Neural cell (in vitro differentiated cells): ENCODE measurements around the gene SKOR2. TPM values are rescaled to one million over a fixed set of nuclear protein-coding genes. Genes with fewer than 3 reads are reported as not detected.

Experiments
- H2AFZ ChIP-seq: fragments of 200-600, 300-800 bp; sonication (generic), shearing (Covaris generic); 2 replicates; pipeline ENCODE4 v1.6.0; 2014; ENCODE audit warnings: low read depth, mild to moderate bottlenecking, antibody characterized with exemption, low read length, moderate library complexity
- H3F3A ChIP-seq: fragments of 200-600 bp; shearing (Covaris generic); 2 replicates; pipeline ENCODE4 v1.6.1; 2016; ENCODE audit warnings: mild to moderate bottlenecking, moderate library complexity, mixed read lengths, antibody characterized with exemption, low read length; ENCODE audit not compliant: insufficient read depth, poor library complexity, severe bottlenecking
- H3K27ac ChIP-seq: fragments of 200-600, 300-800 bp; sonication (generic), shearing (Covaris generic); 2 replicates; pipeline ENCODE4 v1.5.1; 2014; ENCODE audit warnings: mild to moderate bottlenecking, low read length, moderate library complexity
- H3K27me3 ChIP-seq: fragments of 300-800, 200-600 bp; sonication (generic), shearing (Covaris generic); 2 replicates; pipeline ENCODE4 v1.6.0; 2014; ENCODE audit warnings: mild to moderate bottlenecking, low read depth, low read length, moderate library complexity; ENCODE audit not compliant: insufficient read depth
- H3K36me3 ChIP-seq: fragments of 300-800, 200-600 bp; sonication (generic), shearing (Covaris generic); 2 replicates; pipeline ENCODE4 v1.5.1; 2014; ENCODE audit warnings: mild to moderate bottlenecking, antibody characterized with exemption, low read length, moderate library complexity; ENCODE audit not compliant: insufficient read depth
- H3K4me2 ChIP-seq: fragments of 300-800, 200-600 bp; sonication (generic), shearing (Covaris generic); 2 replicates; pipeline ENCODE4 v1.6.0; 2014; ENCODE audit warnings: mild to moderate bottlenecking, low read length
- H3K4me3 ChIP-seq: fragments of 300-800, 200-600 bp; sonication (generic), shearing (Covaris generic); 2 replicates; pipeline ENCODE4 v1.5.1; 2014; ENCODE audit warnings: mild to moderate bottlenecking, low read length, moderate library complexity
- H3K79me2 ChIP-seq: fragments of 200-600 bp; shearing (Covaris generic); replicated peaks from 2 replicates; pipeline ENCODE4 v1.6.0; 2014; ENCODE audit warnings: mild to moderate bottlenecking, low read length, moderate library complexity; ENCODE audit not compliant: insufficient read depth
- H3K9ac ChIP-seq: fragments of 300-800, 200-600 bp; sonication (generic), shearing (Covaris generic); 2 replicates; pipeline ENCODE4 v1.6.1; 2016; ENCODE audit warnings: mild to moderate bottlenecking, low read length, mixed read lengths
- H3K9me2 ChIP-seq: fragments of 200-600 bp; shearing (Covaris generic); 2 replicates; pipeline ENCODE4 v1.6.1; 2016; ENCODE audit warnings: mild to moderate bottlenecking, low read length, mixed read lengths; ENCODE audit not compliant: insufficient read depth
- H3K9me3 ChIP-seq: fragments of 200-600, 300-800 bp; sonication (generic), shearing (Covaris generic); 2 replicates; pipeline ENCODE4 v1.6.1; 2016; ENCODE audit warnings: mild to moderate bottlenecking, mixed run types, low read length, moderate library complexity, mixed read lengths
- H4K20me1 ChIP-seq: fragments of 200-600 bp; shearing (Covaris generic); 2 replicates; pipeline ENCODE4 v1.6.1; 2016; ENCODE audit warnings: mild to moderate bottlenecking, mixed run types; ENCODE audit not compliant: insufficient read depth
- EP300 ChIP-seq: fragments of 450-650 bp; conservative IDR thresholded peaks from 2 replicates; pipeline ENCODE4 v1.6.1; 2014; ENCODE audit warnings: antibody characterized with exemption, mild to moderate bottlenecking, moderate library complexity; ENCODE audit not compliant: poor library complexity, severe bottlenecking
- EZH2 ChIP-seq: fragments of 200-600, 300-800 bp; shearing (Covaris generic), sonication (generic); IDR thresholded peaks from 2 replicates; pipeline ENCODE4 v1.6.1; 2014; ENCODE audit warnings: antibody characterized with exemption, low read length, borderline replicate concordance, mild to moderate bottlenecking; ENCODE audit not compliant: insufficient read depth, poor library complexity, severe bottlenecking
- MXI1 ChIP-seq: fragments of 450-650 bp; conservative IDR thresholded peaks from 2 replicates; pipeline ENCODE4 v1.6.1; 2014; ENCODE audit warnings: antibody characterized with exemption, mild to moderate bottlenecking; ENCODE audit not compliant: poor library complexity, severe bottlenecking
- POLR2AphosphoS5 ChIP-seq: IDR thresholded peaks from 2 replicates; pipeline ENCODE4 v1.6.1; 2012
- RAD21 ChIP-seq: fragments of 450-650 bp; conservative IDR thresholded peaks from 2 replicates; pipeline ENCODE4 v1.6.1; 2014; ENCODE audit warnings: antibody characterized with exemption, mild to moderate bottlenecking, moderate library complexity
- REST ChIP-seq: IDR thresholded peaks from 2 replicates; pipeline ENCODE4 v1.6.1; 2012; ENCODE audit warnings: borderline replicate concordance
- SMC3 ChIP-seq: fragments of 450-650 bp; conservative IDR thresholded peaks from 2 replicates; pipeline ENCODE4 v1.6.1; 2014; ENCODE audit warnings: antibody characterized with exemption, mild to moderate bottlenecking, moderate library complexity; ENCODE audit not compliant: poor library complexity
- TAF1 ChIP-seq: IDR thresholded peaks from 2 replicates; pipeline ENCODE4 v1.6.1; 2012; ENCODE audit warnings: low read depth
- polyA plus RNA-seq: library from polyadenylated mRNA; depleted of rRNA; stranded (reverse); fragments of >200 nt; gene quantifications from 2 replicates; pipeline ENCODE4 v1.2.3, GENCODE V29; 2014
- TF ChIP-seq, protein P1 (sequence below): fragments of 450-650 bp; IDR thresholded peaks from 2 replicates; pipeline ENCODE4 v1.5.1; 2014; ENCODE audit warnings: antibody characterized with exemption, mild to moderate bottlenecking, moderate library complexity; ENCODE audit not compliant: poor library complexity, severe bottlenecking

SKOR2 gene
- polyA plus RNA-seq, 1 donor from 2014 or later, result not detected

- H3K36me3 ChIP-seq, result no peaks in the 10 kb centered on the region
- H4K20me1 ChIP-seq, result no peaks in the 10 kb centered on the region
- H3K9me3 ChIP-seq, result no peaks in the 10 kb centered on the region
- peak within 1 kb of the TSS; percentile 99 for H3K4me3 ChIP-seq
- H3K9ac ChIP-seq, result peak within 1 kb of the TSS; percentile 85
- H3K9me2 ChIP-seq, result no peaks in the 10 kb centered on the region
- peak within 1 kb of the TSS; percentile 65 for H3K27ac ChIP-seq
- peaks cover 24% of the 10 kb centered on the region for H3K79me2 ChIP-seq
- H3K27me3 ChIP-seq, result no peaks in the 10 kb centered on the region
- H3F3A ChIP-seq, result no peaks in the 10 kb centered on the region
- peak within 1 kb of the TSS; percentile 58 for H3K4me2 ChIP-seq
- peak within 1 kb of the TSS; percentile 97 for H2AFZ ChIP-seq
- TF ChIP-seq POLR2AphosphoS5 (peak; percentile 81), SMC3 (peak; percentile 41), EZH2 (no peak), MXI1 (peak; percentile 83), EP300 (no peak), REST (peak; percentile 58), RAD21 (peak; percentile 33), TAF1 (peak; percentile 72)
- TF ChIP-seq, protein P1, sequence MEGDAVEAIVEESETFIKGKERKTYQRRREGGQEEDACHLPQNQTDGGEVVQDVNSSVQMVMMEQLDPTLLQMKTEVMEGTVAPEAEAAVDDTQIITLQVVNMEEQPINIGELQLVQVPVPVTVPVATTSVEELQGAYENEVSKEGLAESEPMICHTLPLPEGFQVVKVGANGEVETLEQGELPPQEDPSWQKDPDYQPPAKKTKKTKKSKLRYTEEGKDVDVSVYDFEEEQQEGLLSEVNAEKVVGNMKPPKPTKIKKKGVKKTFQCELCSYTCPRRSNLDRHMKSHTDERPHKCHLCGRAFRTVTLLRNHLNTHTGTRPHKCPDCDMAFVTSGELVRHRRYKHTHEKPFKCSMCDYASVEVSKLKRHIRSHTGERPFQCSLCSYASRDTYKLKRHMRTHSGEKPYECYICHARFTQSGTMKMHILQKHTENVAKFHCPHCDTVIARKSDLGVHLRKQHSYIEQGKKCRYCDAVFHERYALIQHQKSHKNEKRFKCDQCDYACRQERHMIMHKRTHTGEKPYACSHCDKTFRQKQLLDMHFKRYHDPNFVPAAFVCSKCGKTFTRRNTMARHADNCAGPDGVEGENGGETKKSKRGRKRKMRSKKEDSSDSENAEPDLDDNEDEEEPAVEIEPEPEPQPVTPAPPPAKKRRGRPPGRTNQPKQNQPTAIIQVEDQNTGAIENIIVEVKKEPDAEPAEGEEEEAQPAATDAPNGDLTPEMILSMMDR, result peak; percentile 54
Observed at GRCh38 chr18:47175898-47176575, 75.4 kb downstream of the SKOR2 start, which contains the start of gene IER3IP1. IER3IP1 (minus strand) TSS chr18:47176364; CDS start chr18:47176277, 87 bp downstream.

DNA sequence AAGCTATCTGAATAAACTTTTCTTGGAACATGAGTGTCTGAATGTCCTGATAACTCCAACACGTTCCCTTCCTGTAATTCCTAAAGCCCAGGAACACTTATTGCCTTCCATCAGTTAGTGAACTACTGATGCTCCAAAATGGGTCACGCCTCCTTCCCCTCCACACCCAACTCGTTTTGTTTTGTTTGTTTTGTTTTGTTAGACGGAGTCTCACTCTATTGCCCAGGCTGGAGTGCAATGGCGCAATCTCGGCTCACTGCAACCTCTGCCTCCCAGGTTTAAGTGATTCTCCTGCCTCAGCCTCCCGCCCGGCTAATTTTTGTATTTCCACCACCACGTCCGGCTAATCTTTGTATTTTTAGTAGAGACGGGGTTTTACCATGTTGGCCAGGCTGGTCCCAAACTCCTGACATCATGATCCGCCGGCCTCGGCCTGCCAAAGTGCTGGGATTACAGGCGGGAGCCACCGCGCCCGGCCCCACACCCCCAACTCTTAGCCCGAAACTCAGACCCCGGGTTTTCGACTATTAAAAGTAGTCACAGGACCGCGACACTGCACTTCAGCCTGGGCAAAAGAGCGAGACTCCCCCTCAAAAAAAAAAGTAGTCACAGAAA is 76.1 kb downstream of the SKOR2 start:
- Histone ChIP-seq H3K9me2 (no peaks in the 10 kb centered on the region), H3K36me3 (no peaks in the 10 kb centered on the region), H3K27ac (peak overlapping the region; percentile 65), H3K79me2 (peaks cover 24% of the 10 kb centered on the region), H3K9me3 (no peaks in the 10 kb centered on the region), H3F3A (no peaks in the 10 kb centered on the region), H3K4me2 (peak overlapping the region; percentile 58), H4K20me1 (no peaks in the 10 kb centered on the region), H3K4me3 (peak overlapping the region; percentile 99), H3K27me3 (no peaks in the 10 kb centered on the region), H2AFZ (no peak overlapping the region), H3K9ac (peak overlapping the region; percentile 85)
- TF ChIP-seq EZH2, result no peak
- TF ChIP-seq REST, result no peak
- TF ChIP-seq TAF1, result no peak
- no peak for TF ChIP-seq POLR2AphosphoS5
- no peak for TF ChIP-seq MXI1
- no peak for TF ChIP-seq SMC3
- TF ChIP-seq RAD21, result no peak
- TF ChIP-seq, protein P1, result no peak
- TF ChIP-seq EP300, result no peak
